Stomach (tissue), 9 donors: Measurements from ENCODE around the gene NLGN1. TPM values are rescaled to one million over a fixed set of nuclear protein-coding genes. Genes with fewer than 3 reads are reported as not detected.

Experiments
- DNase-seq, 2 donors: peaks; one replicate each; pipeline versions ENCODE4 v3.0.0 to v3.0.0-alpha.2; 2013 to 2019
- H3K27ac ChIP-seq, 5 donors: fragments of 200-600 bp in 4 of 5; sonication (generic) in 4 of 5; one replicate each; pipeline ENCODE4 v1.5.1; 2013 to 2019; ENCODE audit warnings: mild to moderate bottlenecking in 1 of 5, moderate library complexity in 1 of 5
- H3K27me3 ChIP-seq, 3 donors: fragments of 200-600 bp; sonication (generic); one replicate each; pipeline ENCODE4 v1.5.1; 2017 to 2019; ENCODE audit warnings: mixed run types in 1 of 3
- H3K36me3 ChIP-seq, 4 donors: fragments of 200-600 bp; sonication (generic); 1 replicate in 3 of 4; 2 replicates in 1 of 4; pipeline ENCODE4 v1.5.1; 2016 to 2019
- H3K4me1 ChIP-seq, 4 donors: fragments of 200-600 bp; sonication (generic); one replicate each; pipeline ENCODE4 v1.5.1; 2016 to 2019
- H3K4me3 ChIP-seq, 4 donors: fragments of 200-600 bp; sonication (generic) in 3 of 4; one replicate each; pipeline ENCODE4 v1.5.1; 2016 to 2019; ENCODE audit warnings: mild to moderate bottlenecking in 1 of 4
- H3K9me3 ChIP-seq, 4 donors: fragments of 200-600 bp; sonication (generic); one replicate each; pipeline ENCODE4 v1.5.1; 2016 to 2019
- CTCF ChIP-seq, 7 experiments: fragments of 450-650 bp in 4 of 7; fragments of 200-600 bp in 3 of 7; sonication (generic) in 3 of 7; IDR thresholded peaks; one replicate each; pipeline ENCODE4 v1.5.1; 2016 to 2019; ENCODE audit warnings: antibody characterized with exemption in 7 of 7, control low read depth in 2 of 7, mild to moderate bottlenecking in 1 of 7
- EP300 ChIP-seq: sonication (generic); formaldehyde crosslinking; IDR thresholded peaks from one replicate; pipeline ENCODE4 v1.6.1; 2017; ENCODE audit warnings: antibody characterized with exemption
- POLR2A ChIP-seq, 4 donors: fragments of 450-650 bp; IDR thresholded peaks; one replicate each; pipeline ENCODE4 v1.6.1; 2016; ENCODE audit warnings: antibody characterized with exemption in 4 of 4, control low read depth in 2 of 4, mild to moderate bottlenecking in 1 of 4, moderate library complexity in 1 of 4
- POLR2AphosphoS5 ChIP-seq, 3 donors: sonication (generic); formaldehyde crosslinking; IDR thresholded peaks; one replicate each; pipeline ENCODE4 v1.6.1; 2016; ENCODE audit warnings: antibody characterized with exemption in 3 of 3
- WGBS, 5 donors: extraction: QIAGEN DNeasy Blood & Tissue Kit in 3 of 5; methylation state at CpG; one replicate each; pipeline versions ENCODE4 v1.1.5 to v1.1.7; 2013 to 2018; 5-methylcytosine and 5-hydroxymethylcytosine counted together
- intact Hi-C: fragments of 100-400 bp; cut with DNase I; formaldehyde crosslinking; loops from one replicate; pipeline ENCODE4 v1.15.1; 2023; ENCODE audit warnings: low total_unique reads
- polyA plus RNA-seq, 3 donors: library from polyadenylated mRNA; stranded (reverse); fragments of 200-250 nt; gene quantifications; one replicate each; pipeline ENCODE4 v1.2.3, GENCODE V29; 2013
- total RNA-seq, 5 donors: library from RNA; depleted of rRNA; stranded (reverse); fragments of >200 nt; gene quantifications; one replicate each; pipeline versions ENCODE4 v1.1.0 to v1.2.3, GENCODE V29; 2014 to 2016
- donor health status: healthy with polysubstance abuse.
- donor health status: Bipolar disorder and iron deficiency.
- donor health status: healthy.

The NLGN1 gene
- total and polyA plus RNA-seq, 8 donors: 0.15 to 45.2 (median 4.8) TPM; not detected in 1

- peak in 1 of 2 donors; percentile 27 for DNase-seq
- intact Hi-C loops: no loop called here
- Histone ChIP-seq H3K27me3 (no peaks in the 10 kb centered on the region), H3K27ac (no peak overlapping the region), H3K4me3 (no peak overlapping the region), H3K9me3 (no peaks in the 10 kb centered on the region), H3K4me1 (peaks cover 0 to 9% (median 4%) of the 10 kb centered on the region in 4 donors), H3K36me3 (no peaks in the 10 kb centered on the region)
- WGBS, 5 donors: 82 to 90% (median 88%) methylated on average over 10 of the region's 10 CpGs
- TF ChIP-seq POLR2A (IDR thresholded peaks at IDR 0.05): no peak
- no peak for TF ChIP-seq CTCF (IDR thresholded peaks at IDR 0.05)
- no peak for TF ChIP-seq EP300
- TF ChIP-seq POLR2AphosphoS5 (IDR thresholded peaks at IDR 0.05): no peak
Measured at GRCh38 chr3:174242311-174243041, 844.9 kb downstream of the NLGN1 start.

GRCh38 chr3:174243171-174243570 is 845.6 kb downstream of the NLGN1 start:
- WGBS, 5 donors: 26 to 44% (median 34%) methylated on average over 2 of the region's 2 CpGs

GRCh38 chr3:174247687-174248152 is 850.2 kb downstream of the NLGN1 start:
- Histone ChIP-seq H3K36me3 (no peaks in the 10 kb centered on the region), H3K27ac (no peak overlapping the region), H3K4me1 (peaks cover 0 to 12% (median 4%) of the 10 kb centered on the region in 4 donors), H3K9me3 (no peaks in the 10 kb centered on the region), H3K27me3 (no peaks in the 10 kb centered on the region), H3K4me3 (no peak overlapping the region)
- no peak for TF ChIP-seq EP300
- TF ChIP-seq POLR2AphosphoS5 (IDR thresholded peaks at IDR 0.05): no peak
- no peak for TF ChIP-seq CTCF (IDR thresholded peaks at IDR 0.05)
- TF ChIP-seq POLR2A (IDR thresholded peaks at IDR 0.05): no peak
- DNase-seq: no peak
- WGBS, 5 donors: 23 to 78% (median 44%) methylated on average over 1 of the region's 1 CpG
- intact Hi-C loops: no loop called here

More at GRCh38 chr3:174243171-174243570, 845.6 kb downstream of the NLGN1 start:
- Histone ChIP-seq H3K4me3 (no peak overlapping the region), H3K4me1 (peaks cover 0 to 9% (median 4%) of the 10 kb centered on the region in 4 donors), H3K27me3 (no peaks in the 10 kb centered on the region), H3K27ac (no peak overlapping the region), H3K36me3 (no peaks in the 10 kb centered on the region), H3K9me3 (no peaks in the 10 kb centered on the region)
- TF ChIP-seq POLR2A (IDR thresholded peaks at IDR 0.05) (no peak), POLR2AphosphoS5 (IDR thresholded peaks at IDR 0.05) (no peak), EP300 (no peak), CTCF (IDR thresholded peaks at IDR 0.05) (no peak)
- intact Hi-C loops: no loop called here
- DNase-seq: peak in 1 of 2 donors; percentile 47

- H3K27ac ChIP-seq: no peak overlapping the region
- no peak for TF ChIP-seq EP300
- no peak for TF ChIP-seq CTCF (IDR thresholded peaks at IDR 0.05)
- no peak for TF ChIP-seq POLR2A (IDR thresholded peaks at IDR 0.05)
- no peak for TF ChIP-seq POLR2AphosphoS5 (IDR thresholded peaks at IDR 0.05)
- intact Hi-C loops: no loop called here
Measured at GRCh38 chr3:174251681-174252080, 854.1 kb downstream of the NLGN1 start.

More at GRCh38 chr3:174251681-174252080, 854.1 kb downstream of the NLGN1 start:
- H3K9me3 ChIP-seq: no peaks in the 10 kb centered on the region
- no peaks in the 10 kb centered on the region for H3K27me3 ChIP-seq
- H3K4me3 ChIP-seq: no peak overlapping the region
- H3K4me1 ChIP-seq: peaks cover 0 to 4% (median 0%) of the 10 kb centered on the region in 4 donors
- peak in 1 of 2 donors; percentile 64 for DNase-seq
- H3K36me3 ChIP-seq: no peaks in the 10 kb centered on the region
- 38 to 65% (median 51%) methylated on average over 1 of the region's 1 CpG for WGBS, 5 donors
